Activated CD4-positive, CD25-positive, alpha-beta regulatory T cell (primary cell): Measurements from ENCODE around the gene ARHGAP45.

Source experiments
- DNase-seq, 4 experiments: peaks; one replicate each; lab custom pipeline; 2025; lab: John Stamatoyannopoulos, UW

ARHGAP45 gene

DNA sequence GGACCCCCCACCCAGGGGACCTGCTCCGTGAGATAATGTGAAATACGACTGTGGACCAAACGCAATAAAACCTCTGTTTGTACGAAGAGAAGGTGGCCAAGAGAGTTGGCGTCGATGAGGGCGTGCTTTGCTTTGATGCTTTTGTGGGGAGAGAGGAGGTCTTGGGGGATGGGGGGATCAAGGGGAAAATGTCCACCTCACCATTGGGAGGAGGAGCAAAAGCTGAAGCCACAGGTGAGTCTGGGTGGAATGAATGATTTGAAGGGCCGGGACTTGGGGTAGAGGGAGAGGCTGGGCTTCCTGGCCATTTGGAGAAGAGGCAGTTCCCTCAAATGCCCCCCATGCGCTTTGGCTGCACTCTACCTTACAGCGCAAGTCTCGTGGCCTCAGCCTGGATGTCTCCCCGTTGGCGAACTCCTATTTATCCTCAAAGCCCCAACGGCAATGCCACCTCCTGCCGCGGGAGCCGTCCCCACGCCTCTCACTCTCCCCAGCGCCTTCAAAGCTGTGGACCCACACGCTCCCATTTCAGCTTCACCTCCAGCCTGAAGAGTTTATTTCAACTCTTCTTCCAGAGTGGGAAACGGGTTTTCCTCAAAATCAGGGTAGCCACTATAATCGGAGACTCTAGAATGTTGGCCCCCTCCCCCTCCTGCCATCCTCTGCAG is 27.9 kb upstream of the ARHGAP45 start:
- DNase-seq = no peak

DNA sequence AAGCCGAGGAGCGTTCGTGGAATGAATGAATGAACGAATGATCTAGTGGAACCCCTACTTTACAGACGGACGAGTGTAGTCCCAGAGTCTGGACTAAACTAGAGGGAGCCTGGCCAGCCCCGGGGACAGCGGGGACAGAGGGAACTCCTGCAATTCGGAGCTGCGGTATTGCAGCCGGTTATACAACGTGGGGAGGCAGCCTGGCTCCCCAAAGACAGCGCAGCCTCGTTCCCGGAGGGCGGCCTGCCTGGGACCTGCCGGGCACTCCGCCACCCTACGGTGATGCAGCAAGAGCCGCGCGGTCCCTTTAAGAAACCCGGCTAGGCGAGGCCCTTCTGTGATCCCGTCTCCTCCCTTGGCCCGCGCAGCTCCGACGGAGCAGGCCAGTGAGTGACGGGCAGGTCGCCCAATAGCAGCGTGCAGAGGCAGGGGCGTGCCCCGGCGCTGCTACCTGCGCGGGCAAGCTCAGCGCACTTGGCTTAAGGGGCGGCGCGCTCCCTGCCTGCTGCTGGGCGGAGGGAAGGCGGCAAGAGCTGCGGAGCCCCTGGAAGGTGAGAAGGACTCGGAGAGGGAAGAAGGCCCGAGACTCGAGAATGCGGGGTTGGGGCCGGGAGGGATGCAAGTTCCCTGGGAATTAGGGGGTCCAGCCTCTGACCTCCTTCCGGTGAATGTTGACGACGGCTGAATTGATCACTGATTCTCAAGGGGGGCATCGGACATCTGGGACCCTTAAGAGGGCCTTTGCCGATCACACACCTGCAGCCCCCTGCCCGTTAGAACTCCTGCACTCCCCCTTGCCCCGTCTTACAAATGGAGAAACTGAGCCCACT is 27.1 kb upstream of the ARHGAP45 start, which contains the start of gene ABCA7:
Gene ABCA7 (plus strand): TSS at position 462 of the 830 bp plus-strand sequence. CDS start 1,255 bp downstream, outside the sequence.
- peak; percentile 95 to 99 (median 97) for DNase-seq

GRCh38 chr19:1040476-1041271 is 26.3 kb upstream of the ARHGAP45 start:
- DNase-seq = peak; percentile 68 to 82 (median 74)

- no peak for DNase-seq
Measured at GRCh38 chr19:1041272-1041834, 25.6 kb upstream of the ARHGAP45 start.

DNA sequence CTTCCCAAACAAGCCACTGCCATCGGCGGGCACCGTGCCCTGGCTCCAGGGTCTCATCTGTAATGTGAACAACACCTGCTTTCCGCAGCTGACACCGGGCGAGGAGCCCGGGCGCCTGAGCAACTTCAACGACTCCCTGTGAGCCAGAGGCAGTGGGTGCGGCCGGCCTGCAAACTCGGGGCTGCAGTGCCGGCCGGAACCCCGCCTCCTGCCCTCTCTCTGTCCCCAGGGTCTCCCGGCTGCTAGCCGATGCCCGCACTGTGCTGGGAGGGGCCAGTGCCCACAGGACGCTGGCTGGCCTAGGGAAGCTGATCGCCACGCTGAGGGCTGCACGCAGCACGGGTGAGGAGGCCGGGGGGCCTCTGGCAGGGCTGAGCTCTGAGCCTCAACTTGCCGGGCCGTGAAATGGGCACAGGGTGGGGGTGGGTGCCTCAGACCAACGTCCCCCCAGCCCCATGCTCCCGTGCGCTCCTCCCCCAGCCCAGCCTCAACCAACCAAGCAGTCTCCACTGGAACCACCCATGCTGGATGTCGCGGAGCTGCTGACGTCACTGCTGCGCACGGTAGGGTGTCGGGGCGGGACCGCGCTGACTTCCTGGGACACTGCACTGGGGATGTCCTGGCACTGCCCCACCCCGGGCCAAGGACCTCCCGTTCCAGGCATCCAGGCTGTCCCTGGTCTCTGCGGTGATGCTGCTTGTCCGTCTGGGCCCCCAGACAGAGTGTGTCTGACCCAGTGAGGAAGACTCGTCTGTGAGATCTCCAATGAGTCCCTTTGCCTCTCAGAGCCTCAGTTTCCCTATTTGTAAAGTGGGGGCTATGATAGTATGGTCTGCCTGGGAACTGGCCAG is 24.9 kb upstream of the ARHGAP45 start:
- DNase-seq = no peak

DNA sequence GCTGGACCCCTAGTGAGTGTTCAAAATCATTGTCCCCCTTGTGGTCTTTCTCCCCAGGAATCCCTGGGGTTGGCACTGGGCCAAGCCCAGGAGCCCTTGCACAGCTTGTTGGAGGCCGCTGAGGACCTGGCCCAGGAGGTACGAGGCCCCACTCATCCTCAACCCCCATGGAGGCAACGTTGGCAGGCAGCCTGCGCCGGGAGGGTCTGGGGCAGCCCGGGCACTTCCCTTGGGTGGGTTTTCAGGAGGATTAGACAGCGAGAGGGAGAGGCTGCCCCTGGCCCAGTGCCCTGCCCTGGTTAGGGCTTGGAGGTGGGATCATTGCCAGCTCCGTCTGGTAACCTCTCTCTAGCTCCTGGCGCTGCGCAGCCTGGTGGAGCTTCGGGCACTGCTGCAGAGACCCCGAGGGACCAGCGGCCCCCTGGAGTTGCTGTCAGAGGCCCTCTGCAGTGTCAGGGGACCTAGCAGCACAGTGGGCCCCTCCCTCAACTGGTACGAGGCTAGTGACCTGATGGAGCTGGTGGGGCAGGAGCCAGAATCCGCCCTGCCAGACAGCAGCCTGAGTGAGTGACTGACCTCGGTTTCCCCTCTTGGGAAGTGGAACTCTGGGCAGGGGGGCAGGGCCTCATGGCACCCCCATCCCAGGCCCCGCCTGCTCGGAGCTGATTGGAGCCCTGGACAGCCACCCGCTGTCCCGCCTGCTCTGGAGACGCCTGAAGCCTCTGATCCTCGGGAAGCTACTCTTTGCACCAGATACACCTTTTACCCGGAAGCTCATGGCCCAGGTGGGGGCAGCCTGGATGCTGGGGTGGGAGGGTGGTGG is 24.1 kb upstream of the ARHGAP45 start:
- DNase-seq = no peak

- peak in 1 of 4 experiments; percentile 29 for DNase-seq
Measured at GRCh38 chr19:1045247-1045603, 21.7 kb upstream of the ARHGAP45 start.

- no peak for DNase-seq
Measured at GRCh38 chr19:1046117-1046626, 20.8 kb upstream of the ARHGAP45 start.

DNA sequence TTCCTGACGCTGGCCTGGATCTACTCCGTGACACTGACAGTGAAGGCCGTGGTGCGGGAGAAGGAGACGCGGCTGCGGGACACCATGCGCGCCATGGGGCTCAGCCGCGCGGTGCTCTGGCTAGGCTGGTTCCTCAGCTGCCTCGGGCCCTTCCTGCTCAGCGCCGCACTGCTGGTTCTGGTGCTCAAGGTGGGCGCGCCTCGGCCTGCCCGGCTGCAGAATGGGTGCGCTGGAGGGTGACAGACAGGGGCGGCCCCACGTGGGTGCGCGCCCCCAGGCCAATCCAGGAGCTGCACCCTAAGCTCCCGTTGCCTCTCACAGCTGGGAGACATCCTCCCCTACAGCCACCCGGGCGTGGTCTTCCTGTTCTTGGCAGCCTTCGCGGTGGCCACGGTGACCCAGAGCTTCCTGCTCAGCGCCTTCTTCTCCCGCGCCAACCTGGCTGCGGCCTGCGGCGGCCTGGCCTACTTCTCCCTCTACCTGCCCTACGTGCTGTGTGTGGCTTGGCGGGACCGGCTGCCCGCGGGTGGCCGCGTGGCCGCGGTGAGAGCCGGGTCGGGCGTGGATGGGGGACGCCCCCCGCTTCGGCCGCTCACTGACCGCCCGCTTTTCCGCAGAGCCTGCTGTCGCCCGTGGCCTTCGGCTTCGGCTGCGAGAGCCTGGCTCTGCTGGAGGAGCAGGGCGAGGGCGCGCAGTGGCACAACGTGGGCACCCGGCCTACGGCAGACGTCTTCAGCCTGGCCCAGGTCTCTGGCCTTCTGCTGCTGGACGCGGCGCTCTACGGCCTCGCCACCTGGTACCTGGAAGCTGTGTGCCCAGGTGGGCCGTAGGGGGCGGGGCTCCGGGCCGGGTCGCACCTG is 19.9 kb upstream of the ARHGAP45 start:
- DNase-seq = no peak

DNA sequence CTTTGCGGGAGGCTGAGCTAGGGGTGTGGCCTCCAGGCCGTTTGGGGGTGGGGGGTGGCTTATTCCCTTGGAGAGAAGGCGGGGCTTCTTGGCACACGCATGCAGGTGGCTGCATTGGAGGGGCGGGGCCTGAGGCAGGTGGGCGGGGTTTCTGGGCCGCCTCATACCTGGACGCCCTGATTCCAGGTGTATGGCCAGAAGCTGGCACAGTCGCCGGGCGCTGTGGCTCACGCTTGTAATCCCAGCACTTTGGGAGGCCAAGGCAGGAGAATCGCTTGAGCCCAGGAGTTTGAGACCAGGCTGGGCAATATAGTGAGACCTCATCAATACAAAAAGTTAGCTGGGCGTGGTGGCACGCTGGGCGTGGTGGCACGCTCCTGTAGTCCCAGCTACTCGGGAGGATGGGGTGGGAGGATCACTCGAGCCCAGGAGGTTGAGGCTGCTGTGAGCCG is 19.2 kb upstream of the ARHGAP45 start:
- no peak for DNase-seq

GRCh38 chr19:1049106-1049505 is 17.9 kb upstream of the ARHGAP45 start:
- DNase-seq = no peak

GRCh38 chr19:1049800-1050199 is 17.2 kb upstream of the ARHGAP45 start:
- DNase-seq = no peak

GRCh38 chr19:1050989-1051788 is 15.8 kb upstream of the ARHGAP45 start:
- DNase-seq = no peak

DNA sequence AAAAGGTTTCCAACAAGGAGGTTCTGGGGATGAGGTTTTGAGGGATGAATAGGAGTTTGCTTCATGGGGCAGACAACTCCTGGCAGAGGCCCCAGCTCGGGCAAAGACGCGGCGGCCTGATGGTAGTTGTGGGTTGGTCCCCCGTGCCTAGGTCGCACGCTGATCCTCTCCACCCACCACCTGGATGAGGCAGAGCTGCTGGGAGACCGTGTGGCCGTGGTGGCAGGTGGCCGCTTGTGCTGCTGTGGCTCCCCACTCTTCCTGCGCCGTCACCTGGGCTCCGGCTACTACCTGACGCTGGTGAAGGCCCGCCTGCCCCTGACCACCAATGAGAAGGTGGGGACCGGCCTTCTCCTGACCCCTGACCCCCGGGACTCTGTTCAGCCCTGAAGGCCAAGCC is 15.2 kb upstream of the ARHGAP45 start:
- DNase-seq = no peak

GRCh38 chr19:1052349-1052975 is 14.5 kb upstream of the ARHGAP45 start:
- DNase-seq = no peak

GRCh38 chr19:1053176-1054101 is 13.5 kb upstream of the ARHGAP45 start:
- no peak for DNase-seq
